Measurements from ENCODE around the gene CHST8.
"Not testable (repeated sequence)": the region's sequence is repeated elsewhere in the genome, so short reads cannot be mapped to it uniquely, and the experiment has no call there.

Gene CHST8

DNA sequence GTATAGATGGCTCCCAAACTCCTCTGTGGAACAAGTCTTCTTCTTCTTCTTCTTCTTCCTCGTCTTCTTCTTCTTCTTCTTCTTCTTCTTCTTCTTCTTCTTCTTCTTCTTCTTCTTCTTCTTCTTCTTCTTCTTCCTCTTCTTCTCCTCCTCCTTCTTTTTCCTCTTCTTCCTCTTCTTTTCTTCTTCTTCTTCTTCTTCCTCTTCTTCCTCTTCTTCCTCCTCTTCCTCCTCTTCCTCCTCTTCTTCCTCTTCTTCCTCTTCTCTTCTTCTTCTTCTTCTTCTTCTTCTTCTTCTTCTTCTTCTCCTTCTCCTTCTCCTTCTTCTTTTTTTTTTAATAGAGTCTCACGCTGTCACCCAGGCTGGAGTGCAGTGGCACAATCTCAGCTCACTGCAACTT lies 3.4 kb upstream of the CHST8 start:
- not testable (repeated sequence) for DNase-seq (ENCODE audit: low read depth)

DNA sequence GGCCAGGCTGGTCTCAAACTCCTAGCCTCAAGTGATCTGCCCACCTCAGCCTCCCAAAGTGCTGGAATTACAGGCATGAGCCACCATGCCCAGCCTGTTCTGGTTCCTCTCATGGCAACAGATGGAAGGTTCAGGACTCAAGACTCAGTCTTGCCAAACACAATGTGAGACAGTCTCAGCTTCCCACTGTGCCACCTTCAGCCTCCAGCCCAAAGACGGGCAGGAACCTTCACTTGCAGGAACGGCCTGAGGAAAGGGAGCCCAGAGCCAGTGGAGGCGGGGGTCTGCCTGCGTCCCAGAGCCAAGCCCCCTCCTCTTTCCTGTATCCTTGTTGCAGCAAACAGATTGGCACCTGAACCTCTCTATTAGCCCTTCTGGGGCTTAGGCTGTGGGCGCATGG lies 2.9 kb upstream of the CHST8 start:
- DNase-seq (ENCODE audit: low read depth), result no peak

DNA sequence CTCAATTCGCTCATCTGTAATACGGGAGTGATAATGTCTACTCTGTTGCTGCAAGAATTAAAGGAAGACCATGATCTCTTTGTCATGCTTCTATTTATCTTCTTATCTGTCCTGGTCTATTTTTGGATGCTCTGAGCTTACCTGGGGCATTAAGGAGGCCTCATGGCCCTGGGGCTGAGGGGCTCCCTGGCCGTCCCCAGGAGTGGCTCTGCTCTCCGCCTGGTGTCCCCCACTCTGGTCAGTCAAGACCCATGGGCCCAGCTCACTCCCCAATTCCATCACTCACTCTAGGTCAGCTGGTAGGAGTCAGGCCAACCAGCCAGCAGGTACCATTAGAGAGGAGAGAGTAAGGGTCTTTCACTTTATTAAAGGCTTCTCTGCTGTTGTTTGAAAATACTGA lies 1.1 kb upstream of the CHST8 start:
- DNase-seq (ENCODE audit: low read depth), result no peak

DNA sequence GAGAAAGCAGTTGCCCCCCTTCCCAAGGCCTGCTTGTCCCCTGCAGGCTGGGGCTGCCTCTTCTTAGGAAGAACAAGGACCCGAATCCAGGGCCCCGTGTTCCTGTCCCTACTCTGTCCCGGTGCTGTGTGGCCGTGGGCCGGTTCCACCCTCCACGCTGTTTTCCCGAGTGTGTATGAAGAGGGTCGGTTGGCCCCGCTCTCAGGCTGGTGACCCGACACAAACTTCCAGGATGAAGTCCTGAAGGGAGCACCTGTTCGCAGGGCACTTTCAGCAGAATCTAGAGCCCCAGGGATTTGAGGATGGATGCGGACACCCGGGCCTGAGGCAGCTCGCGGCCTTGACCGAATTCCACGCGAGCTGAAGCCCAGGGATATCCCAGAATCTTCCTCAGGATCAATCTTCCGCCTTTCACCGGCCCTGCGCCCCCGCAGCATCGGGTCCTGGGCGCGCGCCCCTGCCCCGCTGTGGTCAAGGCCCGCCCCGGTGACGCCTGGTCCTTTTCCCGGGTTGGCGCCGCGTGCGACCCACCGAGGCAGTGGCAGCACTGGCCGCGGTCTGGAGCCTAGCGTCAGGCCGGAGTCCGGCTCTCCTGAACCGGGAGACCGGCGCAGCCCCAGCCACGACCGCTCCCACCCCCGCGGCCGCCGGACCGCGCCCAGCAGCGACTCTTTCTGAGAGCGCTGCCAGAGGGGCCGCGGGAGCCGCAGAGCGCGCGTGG lies 528 bp upstream of the CHST8 start:
- no peak for DNase-seq (ENCODE audit: low read depth)

DNA sequence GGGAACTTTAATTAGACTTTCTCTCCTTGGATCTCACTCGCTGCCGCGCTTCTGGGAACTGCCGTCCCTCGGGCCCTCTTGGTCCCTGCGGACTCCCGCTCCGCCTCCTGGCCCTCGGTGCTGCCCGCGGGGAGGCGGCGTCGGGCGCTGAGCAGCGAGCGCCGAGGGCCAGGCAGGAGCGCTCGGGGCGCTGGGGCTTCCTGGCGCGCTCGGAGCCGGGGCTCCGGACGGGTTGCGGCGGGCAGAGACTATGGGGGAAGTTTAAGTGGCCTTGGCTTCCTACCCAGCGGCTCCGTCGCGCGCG lies 704 bp downstream of the CHST8 start:
- DNase-seq (ENCODE audit: low read depth), result no peak

DNA sequence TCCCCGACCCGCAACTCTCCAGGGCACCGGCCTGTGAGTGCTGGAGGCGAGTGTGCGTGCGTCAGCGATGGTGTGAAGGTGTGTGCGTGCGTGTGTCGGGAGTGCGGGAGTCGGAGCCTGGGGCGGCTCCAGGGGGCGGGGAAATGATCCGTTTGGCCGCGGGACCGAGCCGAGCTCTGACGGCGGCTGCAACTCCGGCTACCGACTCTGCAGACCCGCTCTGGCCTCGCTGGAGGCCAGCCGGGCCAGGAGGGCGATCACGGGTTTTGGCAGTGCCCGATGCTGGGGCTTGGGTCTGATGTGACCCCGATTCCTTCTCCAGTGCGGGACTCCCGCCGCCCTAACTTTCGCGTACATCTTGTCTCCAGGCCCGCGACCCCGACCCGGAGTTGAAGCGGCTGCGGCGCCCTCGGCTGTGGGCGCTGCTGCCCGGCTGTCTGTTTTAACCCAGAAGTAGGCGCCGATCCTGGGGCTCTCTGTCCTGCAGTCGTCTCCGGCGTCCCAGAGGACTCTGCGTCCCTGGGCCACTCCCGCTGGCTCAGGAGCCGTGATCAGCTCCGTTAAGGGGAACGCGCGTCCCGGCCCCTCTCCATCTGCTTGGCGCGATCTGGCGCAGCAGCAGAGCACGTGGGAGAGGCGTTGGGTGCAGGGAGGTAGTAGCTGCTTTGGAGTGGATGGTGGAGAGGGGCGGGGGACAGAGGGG lies 1.2 kb downstream of the CHST8 start:
- no peak for DNase-seq (ENCODE audit: low read depth)

DNA sequence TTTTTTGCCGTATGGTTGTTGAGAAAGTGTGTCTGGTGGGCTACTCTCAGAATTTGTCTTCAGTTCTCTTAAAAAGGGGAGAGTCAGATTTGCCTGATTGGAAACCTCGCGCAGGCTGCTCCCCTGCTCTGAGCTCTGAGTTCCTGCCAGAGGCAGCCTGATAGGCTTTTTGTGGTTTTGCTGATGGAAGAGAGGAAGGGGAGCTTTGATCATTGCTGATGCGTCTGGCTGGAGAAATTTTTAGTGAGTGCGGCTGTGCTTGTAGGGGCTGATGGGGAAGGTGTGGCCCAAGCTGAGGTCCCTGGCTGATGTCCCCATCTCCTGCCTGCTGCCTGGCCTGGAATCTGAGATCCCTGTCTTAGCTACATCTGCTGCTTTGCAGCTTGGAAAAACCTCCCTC lies 2.8 kb downstream of the CHST8 start:
- peak; percentile 27 for DNase-seq (ENCODE audit: low read depth)

DNA sequence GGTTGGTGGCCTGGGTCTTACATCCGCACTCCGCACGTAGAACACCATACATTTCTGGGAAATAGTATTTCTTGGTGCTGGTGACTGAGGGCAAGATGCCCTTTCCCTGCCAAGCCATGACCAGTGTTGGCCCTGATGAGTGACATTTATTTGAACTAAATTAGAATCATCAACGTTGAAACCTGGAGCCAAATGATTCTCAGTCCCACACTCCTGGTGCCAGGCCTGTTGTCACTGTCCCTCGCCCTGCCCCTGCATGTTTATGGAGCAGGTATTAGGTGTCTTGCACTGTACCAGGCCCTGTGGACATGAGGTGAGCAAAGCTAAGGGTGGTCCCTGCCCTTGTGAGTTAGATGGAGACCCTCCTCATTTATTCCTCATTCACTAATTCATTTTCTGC lies 5.8 kb downstream of the CHST8 start:
- no peak for DNase-seq (ENCODE audit: low read depth)

DNA sequence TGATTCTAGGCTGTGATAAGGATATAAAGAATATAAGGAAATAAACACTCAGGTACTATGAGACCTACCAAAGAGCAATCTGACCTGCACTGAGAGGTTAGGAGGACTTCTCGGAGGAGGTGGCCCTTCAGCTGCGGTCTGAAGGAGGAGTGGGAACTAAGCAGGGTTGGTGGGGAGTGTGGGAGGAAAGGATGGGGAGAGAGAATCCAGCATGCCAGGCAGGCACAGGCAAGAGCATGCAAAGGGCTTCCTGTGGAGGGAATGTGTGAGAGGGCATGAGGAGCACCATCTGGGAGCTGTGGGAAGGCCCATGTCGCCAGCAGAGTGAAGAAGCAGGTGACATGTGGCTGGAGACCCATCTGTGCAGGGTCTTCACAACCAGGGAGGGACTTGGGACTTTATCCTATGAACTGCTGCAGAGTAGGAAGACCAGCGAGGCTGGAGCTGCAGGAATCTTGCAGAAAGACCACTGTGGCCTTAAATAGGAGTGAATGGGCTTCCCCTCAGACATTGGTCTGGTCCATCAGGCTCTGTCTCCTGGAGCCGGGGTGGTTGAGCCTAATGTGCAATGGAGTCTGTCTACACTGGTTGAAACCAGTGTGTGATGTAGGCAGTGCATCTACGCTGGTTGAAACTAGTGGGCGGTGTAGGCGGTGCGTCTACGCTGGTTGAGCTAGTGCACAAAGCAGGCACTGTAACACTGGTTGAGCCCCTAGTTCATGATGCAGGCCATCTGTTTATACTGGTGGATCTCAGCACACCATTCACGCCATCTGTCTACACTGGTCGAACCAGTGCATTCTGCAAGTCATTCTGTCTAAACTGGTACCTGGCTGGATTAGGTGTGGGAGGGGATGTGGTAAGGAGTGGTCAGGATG lies 6.4 kb downstream of the CHST8 start:
- DNase-seq (ENCODE audit: low read depth), result no peak

DNA sequence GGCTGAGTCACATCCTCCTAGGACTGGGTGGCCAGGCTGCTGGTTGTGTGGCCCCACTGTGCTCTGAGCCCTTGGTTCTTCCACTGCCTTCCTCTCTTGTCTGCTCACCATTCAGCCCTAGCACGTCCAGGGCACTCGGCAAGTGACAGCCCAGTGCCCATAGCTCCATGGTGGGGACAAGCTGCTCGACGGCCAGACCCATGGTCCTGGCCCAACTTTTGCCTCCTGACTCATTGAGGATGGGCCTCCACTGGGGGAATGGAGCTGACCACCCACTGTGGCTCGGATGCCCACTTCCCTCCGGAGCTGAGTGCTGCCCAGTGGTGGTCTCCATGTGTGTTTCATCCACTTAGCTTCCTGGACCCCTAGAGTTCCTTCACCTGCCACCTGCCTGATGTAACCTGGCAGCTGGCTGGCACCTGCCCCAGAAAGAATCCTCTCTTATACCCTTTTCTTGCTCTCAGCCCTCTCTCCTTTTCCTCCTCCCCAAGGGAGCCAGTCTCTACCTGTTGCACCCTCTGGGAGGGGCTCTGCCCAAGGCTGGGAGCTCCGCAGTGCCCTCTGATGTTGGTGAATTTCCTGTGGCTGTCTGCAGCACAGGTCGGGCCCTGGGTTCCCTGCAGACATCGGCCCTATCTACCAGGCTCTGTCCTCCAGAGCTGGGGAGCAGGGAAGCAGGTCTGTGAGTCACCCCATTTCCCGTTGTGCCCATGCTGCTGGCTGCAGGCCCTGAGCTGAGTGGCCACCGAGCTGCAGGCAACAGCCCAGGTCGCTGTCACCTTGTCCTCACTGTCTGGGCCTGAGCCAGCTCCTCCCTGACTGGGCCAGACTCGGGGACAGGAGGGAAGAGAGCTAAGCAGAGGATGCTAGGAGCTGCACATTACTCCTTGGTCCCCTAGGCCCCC lies 7.4 kb downstream of the CHST8 start:
- DNase-seq (ENCODE audit: low read depth), result no peak

DNA sequence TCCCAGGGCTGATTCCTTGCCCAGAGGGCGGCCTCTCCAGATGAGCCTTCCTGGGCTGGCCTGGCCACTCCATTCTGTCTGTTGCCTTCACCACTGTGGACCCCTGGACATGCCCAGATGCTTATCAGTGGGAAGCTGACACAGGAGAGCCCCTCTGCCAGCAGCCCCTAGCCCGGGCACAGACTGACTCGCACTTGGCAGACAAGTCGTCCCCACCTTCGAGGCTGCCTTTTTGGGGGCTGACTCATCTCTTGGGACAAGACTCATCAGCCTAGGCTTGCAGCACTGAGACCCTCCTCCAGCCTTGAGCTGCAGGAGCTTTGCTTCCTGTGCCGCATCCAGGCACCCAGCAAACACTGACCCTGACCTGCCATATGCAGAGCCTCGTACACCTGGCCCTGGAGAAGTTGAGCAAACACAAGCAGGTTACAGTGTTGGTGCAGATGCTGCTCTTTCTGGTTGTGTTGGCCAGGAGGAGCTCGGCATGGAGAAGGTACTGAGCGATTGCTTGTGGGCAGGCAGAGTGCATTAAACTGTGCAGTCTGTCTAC lies 8.1 kb downstream of the CHST8 start:
- no peak for DNase-seq (ENCODE audit: low read depth)

DNA sequence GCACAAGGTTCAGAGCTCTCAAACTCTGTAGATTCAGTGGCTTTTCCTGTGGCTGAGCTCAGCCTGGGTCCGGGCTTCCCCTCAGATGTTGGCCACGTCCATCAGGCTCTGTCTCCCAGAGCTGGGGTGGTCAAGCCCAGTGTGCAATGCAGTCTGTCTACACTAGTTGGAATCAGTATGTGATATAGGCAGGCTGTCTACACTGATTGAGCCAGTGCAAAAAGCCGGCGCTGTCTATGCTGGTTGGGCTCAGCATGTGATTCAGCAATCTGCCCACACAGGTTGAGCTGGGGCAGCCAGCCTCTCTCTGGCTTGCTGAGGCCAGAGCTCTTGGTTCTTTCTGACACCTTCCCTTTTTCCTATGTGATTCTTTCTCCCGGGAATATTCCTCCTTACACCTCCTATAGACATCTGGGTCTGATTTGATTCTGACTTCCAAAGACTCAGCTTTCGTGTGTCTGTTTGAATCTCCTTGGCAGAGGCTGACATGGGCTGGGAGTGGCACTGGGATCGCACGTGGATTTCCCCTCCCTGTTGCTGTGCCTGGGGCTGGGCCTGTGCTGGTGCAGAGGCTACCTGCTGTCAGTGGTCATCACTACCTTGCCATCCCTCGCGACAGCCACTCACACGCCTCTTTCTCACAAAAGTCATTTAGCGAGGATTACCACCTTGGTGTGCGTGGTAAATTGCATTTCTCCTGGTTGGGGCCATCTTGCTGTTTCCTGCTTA lies 9.3 kb downstream of the CHST8 start:
- DNase-seq (ENCODE audit: low read depth), result no peak

DNA sequence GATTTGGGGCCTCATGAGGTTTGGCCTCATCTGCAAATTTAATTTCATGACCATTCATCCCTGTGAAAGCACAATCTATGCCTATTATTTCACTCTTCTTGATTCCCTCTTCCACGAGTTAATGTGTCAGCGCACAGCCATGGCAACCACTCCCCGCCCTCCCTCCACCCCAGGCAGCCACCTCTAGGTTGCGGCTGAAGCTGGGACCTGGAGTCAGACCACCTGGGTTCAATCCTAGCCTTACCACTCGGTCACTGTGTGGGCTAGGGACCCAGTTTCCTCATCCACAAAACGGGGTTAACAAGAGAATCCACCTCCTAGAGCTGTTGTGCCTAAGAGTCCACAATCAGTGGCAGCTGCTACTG lies 9.8 kb downstream of the CHST8 start:
- DNase-seq (ENCODE audit: low read depth), result no peak

DNA sequence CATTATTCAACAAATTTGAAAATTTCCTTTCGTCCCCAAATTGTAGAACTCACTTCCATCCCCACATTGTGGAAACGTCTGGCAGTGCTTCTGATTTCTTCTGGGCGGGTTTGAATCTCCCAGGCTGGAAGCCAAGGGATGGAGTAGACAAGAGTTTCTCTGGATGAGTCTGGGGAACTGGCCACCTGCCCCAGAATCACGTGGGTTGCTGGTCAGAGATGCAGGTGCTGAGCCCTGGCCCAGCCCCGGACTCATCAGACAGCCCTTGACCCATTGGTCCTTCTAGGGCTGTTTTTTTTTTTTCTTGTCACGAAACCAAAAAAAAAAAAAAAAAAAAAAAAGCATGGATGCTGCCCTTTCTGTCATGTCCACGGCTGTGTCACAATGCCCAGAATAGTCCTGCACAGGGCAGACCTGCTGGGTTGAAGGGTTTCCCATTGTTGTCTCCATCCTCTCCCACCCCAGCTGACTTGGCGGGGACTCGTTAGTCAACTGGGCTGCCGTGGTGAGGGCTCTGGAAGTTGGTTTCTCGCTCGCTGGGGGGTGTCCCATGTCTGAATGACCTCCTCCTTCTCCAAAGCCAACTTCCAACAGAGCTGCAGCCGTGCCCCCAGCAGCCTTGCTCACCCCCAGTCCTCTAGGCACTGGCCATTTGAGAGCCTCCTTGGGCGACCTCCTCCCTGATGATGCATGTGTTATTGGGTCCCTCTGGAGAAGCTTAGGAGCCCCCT lies 12.8 kb downstream of the CHST8 start:
- DNase-seq (ENCODE audit: low read depth), result no peak

DNA sequence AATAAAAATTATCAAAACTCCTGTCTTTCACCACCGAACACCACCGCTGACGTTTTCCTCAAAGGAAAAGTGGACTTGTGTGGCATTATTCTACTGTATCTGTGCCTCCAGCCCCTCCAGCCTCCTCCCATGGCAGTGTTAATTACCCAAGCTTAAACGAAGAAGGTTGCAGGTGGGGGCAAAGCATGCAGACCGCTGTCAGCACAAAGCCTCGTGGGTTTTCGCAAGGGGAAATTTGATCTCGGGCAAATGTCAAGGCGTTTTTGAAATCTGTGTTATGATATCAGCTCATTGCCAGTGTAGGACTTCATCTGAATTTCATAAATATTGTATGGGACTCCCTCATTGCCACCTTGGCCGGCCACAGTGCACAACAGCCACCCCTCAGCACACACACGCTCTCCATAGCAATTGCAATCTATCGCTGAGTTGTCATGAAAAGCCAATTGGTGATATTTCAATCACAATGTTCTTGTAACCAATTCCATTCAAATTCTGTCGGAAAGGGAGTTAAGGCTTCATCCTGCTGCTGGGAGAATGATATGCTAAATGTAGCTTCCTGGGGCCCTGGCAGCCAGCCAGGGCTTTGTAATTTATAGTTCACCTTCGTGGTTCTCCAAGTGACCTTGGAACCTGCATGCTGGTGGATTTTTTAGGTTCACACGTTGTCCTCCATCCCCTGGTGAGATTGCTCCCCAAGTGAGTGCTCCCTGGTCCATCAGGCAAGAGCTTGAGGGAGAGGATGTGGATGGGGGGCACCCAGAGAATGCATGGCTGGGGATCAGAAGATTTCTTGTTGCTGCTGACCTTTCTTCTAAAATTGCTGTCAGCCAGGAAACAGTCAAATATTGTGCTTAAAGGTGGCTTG lies 16.6 kb downstream of the CHST8 start:
- no peak for DNase-seq (ENCODE audit: low read depth)

DNA sequence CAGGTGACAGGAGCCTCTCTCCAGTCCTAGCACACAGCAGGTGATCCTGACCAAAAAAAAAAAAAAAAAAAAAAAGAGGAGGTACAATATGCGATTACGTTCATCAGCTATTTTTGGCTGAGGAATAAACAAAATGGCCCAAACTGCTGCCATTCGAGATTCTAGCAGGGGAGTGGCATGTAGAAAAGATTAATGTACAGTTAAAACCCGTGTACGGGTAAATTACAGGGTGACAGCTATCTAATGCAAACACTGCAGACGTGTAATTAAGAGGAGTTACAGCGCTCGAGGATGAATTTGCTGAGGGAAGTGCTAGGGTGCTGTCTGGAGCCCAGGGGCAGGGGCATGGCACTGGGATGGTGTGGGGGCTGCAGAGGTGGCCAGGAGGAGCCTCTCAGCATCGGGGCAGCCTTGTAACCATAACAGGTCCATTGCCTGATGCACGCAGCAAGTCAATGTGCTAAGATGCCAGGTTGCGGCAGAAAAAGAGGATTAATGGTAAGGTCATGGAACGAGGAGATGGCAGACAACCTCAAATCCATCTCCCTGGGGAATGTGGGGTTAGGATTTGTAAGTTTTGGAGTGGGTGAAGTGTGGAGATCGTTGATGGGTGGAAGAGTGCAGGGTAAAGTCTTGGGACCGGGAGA lies 17.4 kb downstream of the CHST8 start:
- DNase-seq (ENCODE audit: low read depth), result no peak

DNA sequence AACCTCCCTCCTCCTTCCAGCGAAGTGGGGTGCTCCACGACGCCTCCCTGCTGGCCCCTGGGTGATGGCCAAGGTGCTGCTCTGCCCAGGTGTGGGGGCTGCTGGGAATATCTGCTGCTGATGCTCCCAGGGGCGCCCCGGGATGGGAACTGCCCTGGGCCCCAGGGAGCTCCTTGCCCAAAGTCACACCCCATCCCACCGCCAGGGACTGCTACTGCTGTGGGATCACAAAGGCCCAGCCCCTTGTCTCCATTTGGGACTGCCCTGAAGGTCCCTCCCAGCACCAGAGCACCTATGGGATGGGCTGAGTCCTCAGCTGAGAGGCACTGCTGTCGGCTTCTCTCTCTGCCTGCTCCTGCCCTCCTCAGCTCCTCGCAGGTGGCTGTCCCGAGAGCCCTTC lies 19.0 kb downstream of the CHST8 start:
- no peak for DNase-seq (ENCODE audit: low read depth)

DNA sequence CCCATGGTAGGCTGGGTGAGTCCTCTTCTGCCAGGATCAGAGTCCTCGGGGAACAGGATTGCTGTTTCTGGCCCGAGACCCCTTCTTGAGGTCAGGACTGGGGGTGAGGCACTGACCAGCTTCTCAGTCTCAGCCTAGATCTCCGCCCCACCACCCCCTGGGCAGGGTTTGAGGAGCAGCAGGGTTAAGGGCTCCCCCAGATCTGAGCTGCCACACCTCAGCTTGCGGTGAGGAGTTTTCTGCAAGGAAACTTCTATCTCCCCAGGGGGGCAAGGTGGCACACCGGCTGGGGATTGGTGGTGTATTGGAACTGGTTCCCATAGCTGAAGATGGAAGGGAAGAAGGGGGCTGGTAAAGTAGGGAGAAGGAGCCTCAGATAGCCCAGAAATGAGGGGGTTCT lies 19.5 kb downstream of the CHST8 start:
- no peak for DNase-seq (ENCODE audit: low read depth)

DNA sequence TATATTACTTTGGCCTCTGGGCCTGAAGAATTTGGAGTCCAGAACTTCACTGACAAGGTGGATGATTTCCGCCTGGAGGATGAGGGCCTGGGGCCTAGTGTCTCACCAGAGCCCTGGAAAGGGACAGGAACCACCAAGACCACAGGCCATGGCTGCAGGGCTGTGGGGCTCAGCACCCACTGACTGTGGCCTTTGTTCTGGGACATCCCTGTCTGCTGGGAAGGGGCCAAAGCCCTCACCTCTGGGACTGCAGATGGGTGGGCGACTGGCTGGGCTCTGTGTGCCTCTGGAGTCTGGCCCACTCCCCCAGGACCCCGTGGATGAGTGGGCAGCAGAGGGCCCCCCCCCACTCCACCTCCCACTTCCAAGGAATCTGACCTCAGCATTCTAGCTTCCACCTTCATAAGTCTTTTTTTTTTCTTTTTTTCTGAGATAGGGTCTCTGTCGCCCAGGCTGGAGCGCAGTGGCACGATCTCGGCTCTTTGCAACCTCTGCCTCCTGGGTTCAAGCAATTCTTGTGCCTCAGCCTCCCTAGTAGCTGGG lies 20.3 kb downstream of the CHST8 start:
- no peak for DNase-seq (ENCODE audit: low read depth)
